ENCODE data around the gene CDK7.

Gene CDK7

DNA sequence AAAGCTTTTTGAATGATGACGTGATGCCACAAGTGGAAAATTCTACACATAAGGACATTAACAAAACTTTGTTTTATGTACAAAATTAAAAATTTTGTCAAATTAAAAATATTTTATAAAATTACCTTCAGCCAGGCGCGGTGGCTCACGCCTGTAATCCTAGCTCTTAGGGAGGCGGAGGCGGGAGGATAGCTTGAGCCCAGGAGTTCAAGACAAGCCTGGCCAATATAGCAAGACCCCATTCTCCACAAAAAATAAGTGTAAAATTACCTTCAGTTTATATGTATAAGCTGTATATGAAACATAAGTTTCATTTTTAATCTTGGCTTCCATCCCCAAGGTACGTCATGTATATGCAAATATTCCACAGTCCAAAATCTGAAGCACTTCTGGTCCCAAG, 40.9 kb downstream of the CDK7 start:
- H3K27me3 ChIP-seq (replicated peaks), result no peaks in the 10 kb centered on the region
- in situ Hi-C loops (cut with HindIII; ENCODE audit: low pct_ligation_motif_present, low sequenced_read_pairs), result no loop called here
- no peak overlapping the region for H3K4me3 ChIP-seq (ENCODE audit: low read depth, low read length)
- no peak for TF ChIP-seq CTCF (IDR thresholded peaks at IDR 0.05; ENCODE audit: low read depth, low read length, missing control alignments)
- DNase-seq, result no peak
- no peak overlapping the region for H3K27ac ChIP-seq
- peaks cover 39% of the 10 kb centered on the region for H3K36me3 ChIP-seq (replicated peaks)

GRCh38 chr5:69276422-69277174, 41.9 kb downstream of the CDK7 start:
- H3K4me3 ChIP-seq (ENCODE audit: low read depth, low read length), result no peak overlapping the region
- no peak for DNase-seq
- no peak for TF ChIP-seq CTCF (IDR thresholded peaks at IDR 0.05; ENCODE audit: low read depth, low read length, missing control alignments)
- peaks cover 37% of the 10 kb centered on the region for H3K36me3 ChIP-seq (replicated peaks)
- H3K27me3 ChIP-seq (replicated peaks), result no peaks in the 10 kb centered on the region
- in situ Hi-C loops (cut with HindIII; ENCODE audit: low pct_ligation_motif_present, low sequenced_read_pairs), result no loop called here
- peak overlapping the region; percentile 39 for H3K27ac ChIP-seq

GRCh38 chr5:69279517-69279916, 44.8 kb downstream of the CDK7 start:
- DNase-seq, result no peak
- no peaks in the 10 kb centered on the region for H3K27me3 ChIP-seq (replicated peaks)
- H3K36me3 ChIP-seq (replicated peaks), result peaks cover 34% of the 10 kb centered on the region
- in situ Hi-C loops (cut with HindIII; ENCODE audit: low pct_ligation_motif_present, low sequenced_read_pairs), result no loop called here
- no peak overlapping the region for H3K4me3 ChIP-seq (ENCODE audit: low read depth, low read length)
- no peak overlapping the region for H3K27ac ChIP-seq
- TF ChIP-seq CTCF (IDR thresholded peaks at IDR 0.05; ENCODE audit: low read depth, low read length, missing control alignments), result no peak

DNA sequence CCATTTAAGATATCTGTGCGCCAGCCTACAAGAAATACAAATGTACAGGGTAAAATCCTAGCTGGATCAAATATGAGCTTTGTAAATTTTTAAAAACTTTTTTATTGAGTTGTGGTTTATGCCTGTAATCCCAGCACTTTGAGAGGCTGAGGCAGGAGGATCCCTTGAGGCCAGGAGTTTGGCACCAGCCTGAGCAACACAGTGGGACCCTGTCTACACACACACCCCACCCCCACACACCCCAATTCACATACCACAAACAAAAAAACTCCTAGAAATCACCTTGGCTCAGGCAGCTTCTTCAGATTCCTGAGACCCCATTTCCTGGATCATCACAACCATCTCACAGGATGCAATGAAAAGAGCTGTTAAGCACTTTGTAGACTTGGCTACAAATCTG, 46.4 kb downstream of the CDK7 start:
- no peak overlapping the region for H3K4me3 ChIP-seq (ENCODE audit: low read depth, low read length)
- no peak for TF ChIP-seq CTCF (IDR thresholded peaks at IDR 0.05; ENCODE audit: low read depth, low read length, missing control alignments)
- no peak for DNase-seq
- H3K27me3 ChIP-seq (replicated peaks), result no peaks in the 10 kb centered on the region
- H3K27ac ChIP-seq, result no peak overlapping the region
- in situ Hi-C loops (cut with HindIII; ENCODE audit: low pct_ligation_motif_present, low sequenced_read_pairs), result no loop called here
- H3K36me3 ChIP-seq (replicated peaks), result peaks cover 31% of the 10 kb centered on the region

DNA sequence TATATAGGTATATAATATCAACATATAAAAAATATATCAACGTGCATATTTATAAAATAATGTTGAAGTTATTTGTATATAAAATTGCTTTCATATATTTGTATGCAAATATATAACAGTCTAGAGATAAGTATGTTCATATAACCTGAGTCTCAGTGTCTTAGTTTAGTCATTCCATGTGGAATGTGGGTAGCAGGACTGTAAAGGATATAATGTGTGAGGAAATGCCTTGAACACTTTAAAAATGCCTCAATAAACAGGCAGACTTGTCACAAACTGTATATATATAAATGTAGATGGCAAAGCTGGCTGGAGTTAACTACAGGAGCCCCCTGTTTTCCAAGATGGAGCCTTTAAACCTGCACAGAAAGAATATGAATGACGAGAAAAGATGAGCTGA, 49.5 kb downstream of the CDK7 start:
- Histone ChIP-seq H3K36me3 (replicated peaks) (peaks cover 12% of the 10 kb centered on the region), H3K27me3 (replicated peaks) (no peaks in the 10 kb centered on the region), H3K27ac (no peak overlapping the region), H3K4me3 (ENCODE audit: low read depth, low read length) (no peak overlapping the region)
- TF ChIP-seq CTCF (IDR thresholded peaks at IDR 0.05; ENCODE audit: low read depth, low read length, missing control alignments), result no peak
- in situ Hi-C loops (cut with HindIII; ENCODE audit: low pct_ligation_motif_present, low sequenced_read_pairs), result no loop called here
- DNase-seq, result no peak

Data from brain microvascular endothelial cell (primary cell).